SK-N-SH (cell line): ENCODE measurements around the gene TMEM114. TPM values are rescaled to one million over a fixed set of nuclear protein-coding genes. Genes with fewer than 3 reads are reported as not detected.
"Not testable (repeated sequence)": the region's sequence is repeated elsewhere in the genome, so short reads cannot be mapped to it uniquely, and the experiment has no call there.

Experiments
- CTCF ChIA-PET: fragments of 300-600, 350-600 bp; formaldehyde crosslinking; extraction: SDS; loops from one replicate; lab custom pipeline; 2021; lab: Yijun Ruan, JAX
- POLR2A ChIA-PET: fragments of 350-600 bp; sonication (Branson Sonifier 250); formaldehyde crosslinking; extraction: SDS; loops from one replicate; lab custom pipeline; 2020; ENCODE audit warnings: antibody characterized with exemption, inconsistent platforms; lab: Yijun Ruan, JAX
- DNase-seq: peaks from one replicate; pipeline ENCODE4 v3.0.0; 2012
- H2AFZ ChIP-seq: fragments of 200-600 bp; sonication (generic); 2 replicates; pipeline ENCODE4 v1.8.1; 2016; ENCODE audit warnings: antibody characterized with exemption, mild to moderate bottlenecking, low read depth
- H3F3A ChIP-seq: fragments of 200-600 bp; sonication (generic); replicated peaks from 2 replicates; pipeline ENCODE3; 2016; ENCODE audit warnings: antibody characterized with exemption, mild to moderate bottlenecking; ENCODE audit not compliant: insufficient read depth
- H3K27ac ChIP-seq, 2 experiments: fragments of 200-500 bp in 1 of 2; fragments of 200-600 bp in 1 of 2; sonication (Bioruptor generic) in 1 of 2; sonication (generic), shearing (Covaris generic) in 1 of 2; 2 replicates each; pipeline versions ENCODE4 v1.5.1 to v1.6.1; 2014 to 2016; ENCODE audit warnings: low read depth in 2 of 2, inconsistent platforms in 1 of 2, low read length in 1 of 2, mild to moderate bottlenecking in 1 of 2, mixed read lengths in 1 of 2
- H3K27me3 ChIP-seq: fragments of 200-600 bp; sonication (generic), shearing (Covaris generic); 2 replicates; pipeline ENCODE4 v1.6.1; 2016; ENCODE audit warnings: mixed run types; ENCODE audit not compliant: insufficient read depth
- H3K36me3 ChIP-seq, 2 experiments: fragments of 200-500 bp in 1 of 2; fragments of 200-600 bp in 1 of 2; sonication (Bioruptor generic) in 1 of 2; sonication (generic) in 1 of 2; replicated peaks in 1 of 2; 2 replicates each; pipeline versions ENCODE3 to v1.5.1; 2014 to 2016; ENCODE audit warnings: low read length in 1 of 2, mild to moderate bottlenecking in 1 of 2; ENCODE audit not compliant: insufficient read depth in 2 of 2, control insufficient read depth in 1 of 2
- H3K4me1 ChIP-seq, 2 experiments: fragments of 200-500 bp in 1 of 2; fragments of 200-600 bp in 1 of 2; sonication (Bioruptor generic) in 1 of 2; sonication (generic), shearing (Covaris generic) in 1 of 2; 2 replicates each; pipeline versions ENCODE4 v1.5.1 to v1.6.1; 2014 to 2016; ENCODE audit warnings: low read depth in 1 of 2, low read length in 1 of 2, mixed run types in 1 of 2; ENCODE audit not compliant: insufficient read depth in 2 of 2, control insufficient read depth in 1 of 2
- H3K4me2 ChIP-seq: fragments of 200-600 bp; sonication (generic), shearing (Covaris generic); 2 replicates; pipeline ENCODE4 v1.6.1; 2017; ENCODE audit warnings: mixed run types
- H3K4me3 ChIP-seq, 2 experiments: fragments of 200-500 bp in 1 of 2; fragments of 200-600 bp in 1 of 2; sonication (Bioruptor generic) in 1 of 2; sonication (generic), shearing (Covaris generic) in 1 of 2; 2 replicates each; pipeline versions ENCODE4 v1.5.1 to v1.8.1; 2014 to 2016; ENCODE audit warnings: low read depth in 2 of 2, inconsistent platforms in 1 of 2, low read length in 1 of 2, mild to moderate bottlenecking in 1 of 2, mixed read lengths in 1 of 2, moderate library complexity in 1 of 2
- H3K79me2 ChIP-seq: fragments of 200-600 bp; sonication (generic); 2 replicates; pipeline ENCODE4 v1.8.1; 2017; ENCODE audit warnings: mild to moderate bottlenecking; ENCODE audit not compliant: insufficient read depth
- H3K9ac ChIP-seq: fragments of 200-600 bp; sonication (generic); 2 replicates; pipeline ENCODE4 v1.6.1; 2017; ENCODE audit warnings: mixed run types
- H3K9me2 ChIP-seq: fragments of 200-600 bp; sonication (generic); 2 replicates; pipeline ENCODE4 v1.6.1; 2017; ENCODE audit warnings: mixed run types
- H3K9me3 ChIP-seq: fragments of 200-600 bp; sonication (generic); 2 replicates; pipeline ENCODE4 v1.6.1; 2017; ENCODE audit warnings: mixed run types, mild to moderate bottlenecking, moderate library complexity
- H4K20me1 ChIP-seq: fragments of 200-600 bp; sonication (generic); 2 replicates; pipeline ENCODE4 v1.6.1; 2017; ENCODE audit warnings: mild to moderate bottlenecking, mixed run types; ENCODE audit not compliant: insufficient read depth
- CTCF ChIP-seq: fragments of 200-600 bp; sonication (generic); IDR thresholded peaks from 2 replicates; pipeline ENCODE4 v1.6.1; 2017; ENCODE audit warnings: antibody characterized with exemption, mild to moderate bottlenecking, moderate library complexity
- EP300 ChIP-seq, 2 experiments: IDR thresholded peaks; 2 replicates each; pipeline versions ENCODE4 v1.4.0 to v1.6.1; 2012; ENCODE audit warnings: borderline replicate concordance in 1 of 2, low read depth in 1 of 2, low read length in 1 of 2
- IRF3 ChIP-seq: fragments of 150-350 bp; IDR thresholded peaks from 2 replicates; pipeline ENCODE4 v1.6.1; 2016; ENCODE audit warnings: mild to moderate bottlenecking, low read depth, low read length
- JUND ChIP-seq: IDR thresholded peaks from 2 replicates; pipeline ENCODE4 v1.4.0; 2012
- RXRA ChIP-seq: IDR thresholded peaks from 2 replicates; pipeline ENCODE4 v1.4.0; 2012; ENCODE audit warnings: low read depth, mild to moderate bottlenecking, borderline replicate concordance
- SMC3 ChIP-seq: IDR thresholded peaks from 2 replicates; pipeline ENCODE4 v1.6.1; 2012; ENCODE audit warnings: low read depth, low read length, improper control_type of control experiment
- TAF1 ChIP-seq: IDR thresholded peaks from 2 replicates; pipeline ENCODE4 v1.6.1; 2012; ENCODE audit warnings: low read depth, mild to moderate bottlenecking, low read length, moderate library complexity, borderline replicate concordance
- TEAD4 ChIP-seq: IDR thresholded peaks from 2 replicates; pipeline ENCODE4 v1.4.0; 2012; ENCODE audit warnings: mild to moderate bottlenecking, borderline replicate concordance; ENCODE audit not compliant: insufficient read depth
- WGBS: methylation state at CpG from one replicate; pipeline ENCODE4 v1.1.6; 2017; ENCODE audit warnings: low lambda C conversion rate; 5-methylcytosine and 5-hydroxymethylcytosine counted together
- polyA plus RNA-seq, 3 experiments: library from polyadenylated mRNA; depleted of rRNA; stranded (reverse); fragments of >200 nt; gene quantifications; 2 replicates each; pipeline ENCODE4 v1.2.3, GENCODE V29; 2012

TMEM114 gene
- polyA plus RNA-seq, 1 of the 3 experiments (the other 2 are of a cell fraction): not detected

GRCh38 chr16:8572063-8572918 lies 18.0 kb downstream of the TMEM114 start:
- Histone ChIP-seq H3K4me1 (peaks cover 2 to 15% of the 10 kb centered on the region in 2 experiments; a peak in 2 of 4 replicates), H3K79me2 (no peaks in the 10 kb centered on the region), H3K4me2 (no peak overlapping the region), H3K9me2 (no peaks in the 10 kb centered on the region), H3K27ac (no peak overlapping the region), H3K4me3 (no peak overlapping the region; a peak in 1 of 4 replicates), H2AFZ (no peak overlapping the region), H4K20me1 (no peaks in the 10 kb centered on the region), H3K9me3 (no peaks in the 10 kb centered on the region), H3F3A (no peaks in the 10 kb centered on the region), H3K27me3 (peaks cover 2% of the 10 kb centered on the region; the same call in 1 of the 2 replicates), H3K36me3 (no peaks in the 10 kb centered on the region), H3K9ac (no peak overlapping the region)
- ChIA-PET POLR2A (no interaction called here), CTCF (interaction anchor here (0.7 to 2.8 kb wide), 19 partner anchors 11 to 322 kb away, joined by 3 to 12 read pairs (median 3); partner anchors contain the start of genes PMM2 and TMEM186)
- DNase-seq: no peak
- WGBS: 50% methylated on average over 10 of the region's 11 CpGs
- TF ChIP-seq JUND (no peak), CTCF (no peak)

- no peaks in the 10 kb centered on the region for H4K20me1 ChIP-seq
- H2AFZ ChIP-seq: no peak overlapping the region
- POLR2A ChIA-PET: no interaction called here
- no peaks in the 10 kb centered on the region for H3K27me3 ChIP-seq
- H3K4me3 ChIP-seq: no peak overlapping the region
- H3K9me3 ChIP-seq: no peaks in the 10 kb centered on the region
- no peak overlapping the region for H3K9ac ChIP-seq
- H3K4me2 ChIP-seq: no peak overlapping the region
- no peaks in the 10 kb centered on the region for H3K79me2 ChIP-seq
- no peaks in the 10 kb centered on the region for H3K36me3 ChIP-seq
- H3K4me1 ChIP-seq: peaks cover 3 to 15% of the 10 kb centered on the region in 2 experiments; a peak in 2 of 4 replicates
- no peak overlapping the region for H3K27ac ChIP-seq
- H3K9me2 ChIP-seq: no peaks in the 10 kb centered on the region
- TF ChIP-seq EP300 (IDR thresholded peaks at IDR 0.05; ENCODE audit: borderline replicate concordance in 1 of 2, low read depth in 1 of 2, low read length in 1 of 2): no peak
- no peak for TF ChIP-seq IRF3
- TF ChIP-seq TEAD4: no peak
- no peak for TF ChIP-seq RXRA
- TF ChIP-seq SMC3: no peak
- TF ChIP-seq TAF1: no peak
- TF ChIP-seq, all 33 proteins: peak for 0
- no peaks in the 10 kb centered on the region for H3F3A ChIP-seq
- 36% methylated on average over 6 of the region's 6 CpGs for WGBS
- CTCF ChIA-PET: interaction anchor here (1.0 to 4.4 kb wide), 5 partner anchors 16 to 309 kb away, joined by 3 to 27 read pairs (median 6); no protein-coding TSS in a partner anchor
- DNase-seq: no peak
Measured at GRCh38 chr16:8571061-8571596, 19.2 kb downstream of the TMEM114 start.

- H3K27ac ChIP-seq: not testable (repeated sequence)
Measured at GRCh38 chr16:8570393-8570792, 19.9 kb downstream of the TMEM114 start.

More at GRCh38 chr16:8570393-8570792, 19.9 kb downstream of the TMEM114 start:
- H3F3A ChIP-seq, H3K4me2 ChIP-seq, H3K4me3 ChIP-seq, H3K9me3 ChIP-seq, POLR2A ChIA-PET, H3K9ac ChIP-seq, H3K36me3 ChIP-seq, H2AFZ ChIP-seq, H4K20me1 ChIP-seq, DNase-seq, H3K27me3 ChIP-seq, H3K9me2 ChIP-seq, H3K79me2 ChIP-seq: not testable (repeated sequence)
- H3K4me1 ChIP-seq: peaks cover 3 to 15% of the 10 kb centered on the region in 2 experiments; a peak in 2 of 4 replicates
- WGBS: 62% methylated on average over 12 of the region's 12 CpGs
- CTCF ChIA-PET: interaction anchor here (0.7 to 4.9 kb wide), 7 partner anchors 13 to 312 kb away, joined by 3 to 45 read pairs (median 7); partner anchors contain the start of gene LITAFD
